Immature natural killer cell (primary cell): ENCODE results near the gene NTRK3. TPM values are rescaled to one million over a fixed set of nuclear protein-coding genes. Genes with fewer than 3 reads are reported as not detected.

Experiments used
- DNase-seq, 3 donors: peaks; one replicate each; pipeline ENCODE4 v3.0.0; 2022; ENCODE audit warnings: mixed read lengths in 1 of 3
- H3K27ac Mint-ChIP-seq, 6 donors: one replicate each; pipeline ENCODE4 v1.8.0; 2020; ENCODE audit warnings: mixed read lengths in 6 of 6, mild to moderate bottlenecking in 5 of 6, inconsistent platforms in 4 of 6, moderate library complexity in 3 of 6
- H3K27me3 Mint-ChIP-seq, 3 donors: one replicate each; pipeline ENCODE4 v1.8.0; 2020 to 2021; ENCODE audit warnings: low read depth in 3 of 3, mild to moderate bottlenecking in 3 of 3, mixed read lengths in 3 of 3, moderate library complexity in 3 of 3, inconsistent platforms in 1 of 3
- H3K36me3 Mint-ChIP-seq, 3 donors: one replicate each; pipeline ENCODE4 v1.8.0; 2020; ENCODE audit warnings: mixed read lengths in 3 of 3, inconsistent platforms in 2 of 3, mild to moderate bottlenecking in 2 of 3
- H3K4me1 Mint-ChIP-seq, 2 donors: one replicate each; pipeline ENCODE4 v1.8.0; 2020; ENCODE audit warnings: inconsistent platforms in 2 of 2, mild to moderate bottlenecking in 2 of 2, mixed read lengths in 2 of 2, moderate library complexity in 1 of 2
- H3K4me3 Mint-ChIP-seq, 5 donors: one replicate each; pipeline ENCODE4 v1.8.0; 2020; ENCODE audit warnings: mild to moderate bottlenecking in 5 of 5, mixed read lengths in 5 of 5, inconsistent platforms in 3 of 5, moderate library complexity in 3 of 5
- H3K9me3 Mint-ChIP-seq, 6 donors: one replicate each; pipeline ENCODE4 v1.8.0; 2020; ENCODE audit warnings: mild to moderate bottlenecking in 6 of 6, mixed read lengths in 6 of 6, inconsistent platforms in 4 of 6, moderate library complexity in 3 of 6
- polyA plus RNA-seq, 3 donors: library from polyadenylated mRNA; unstranded; fragments of 300-500 nt; fragmentation: Illumina TruSeq; gene quantifications; one replicate each; pipeline ENCODE4 v1.2.3, GENCODE V29; 2021

Gene NTRK3
- polyA plus RNA-seq, 3 donors from 2014 or later = not detected

DNA sequence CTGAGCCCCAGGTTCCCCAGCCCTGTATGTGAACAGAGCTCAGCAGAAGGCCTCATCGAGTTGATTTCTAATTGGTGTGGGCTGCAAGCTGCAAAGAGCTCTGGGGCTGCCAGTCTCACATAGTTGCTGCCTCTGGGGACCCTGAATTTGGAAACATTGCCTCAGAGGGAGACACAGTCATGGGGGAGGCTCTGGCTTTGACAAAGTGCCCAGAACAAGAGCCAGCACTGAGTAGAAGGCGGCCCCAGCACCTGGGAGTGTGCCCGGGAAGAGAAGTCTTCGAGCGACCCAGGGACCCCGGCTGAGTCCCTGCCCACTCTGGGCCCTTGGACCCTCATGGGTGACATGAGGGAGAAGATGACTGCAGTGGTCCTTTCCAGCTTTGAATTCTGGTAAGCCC is 7.3 kb downstream of the NTRK3 start:
- no peak for DNase-seq
- Mint-ChIP-seq H3K9me3 (no peaks in the 10 kb centered on the region), H3K27me3 (peaks cover 3 to 15% (median 5%) of the 10 kb centered on the region in 3 donors), H3K36me3 (no peaks in the 10 kb centered on the region), H3K4me3 (no peak overlapping the region), H3K27ac (no peak overlapping the region), H3K4me1 (peaks cover 4 to 7% of the 10 kb centered on the region in 2 donors)

DNA sequence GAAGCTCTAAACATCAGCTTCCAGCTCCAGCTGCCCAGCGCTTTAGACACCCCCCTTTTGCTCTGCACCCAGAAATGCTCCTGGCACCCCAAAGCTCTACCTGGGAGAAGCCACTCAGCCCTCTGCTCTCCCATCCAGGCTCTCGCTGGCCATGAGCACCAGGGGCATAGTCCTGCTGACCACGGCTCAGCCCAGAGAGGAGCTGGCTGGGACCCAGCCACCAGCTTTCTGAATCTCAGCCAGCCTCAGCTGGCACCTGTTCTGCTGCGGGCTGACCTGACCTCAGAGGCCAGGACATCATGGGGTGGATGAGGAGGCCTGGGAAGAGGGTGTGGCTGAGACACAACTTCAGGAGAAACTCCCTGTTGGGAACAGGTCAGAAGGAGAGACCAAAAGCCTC is 8.6 kb downstream of the NTRK3 start:
- no peaks in the 10 kb centered on the region for H3K36me3 Mint-ChIP-seq
- H3K27ac Mint-ChIP-seq = no peak overlapping the region
- no peak overlapping the region for H3K4me3 Mint-ChIP-seq
- H3K27me3 Mint-ChIP-seq = peaks cover 3 to 13% (median 4%) of the 10 kb centered on the region in 3 donors
- H3K9me3 Mint-ChIP-seq = no peaks in the 10 kb centered on the region
- peaks cover 4 to 7% of the 10 kb centered on the region in 2 donors for H3K4me1 Mint-ChIP-seq
- no peak for DNase-seq

DNA sequence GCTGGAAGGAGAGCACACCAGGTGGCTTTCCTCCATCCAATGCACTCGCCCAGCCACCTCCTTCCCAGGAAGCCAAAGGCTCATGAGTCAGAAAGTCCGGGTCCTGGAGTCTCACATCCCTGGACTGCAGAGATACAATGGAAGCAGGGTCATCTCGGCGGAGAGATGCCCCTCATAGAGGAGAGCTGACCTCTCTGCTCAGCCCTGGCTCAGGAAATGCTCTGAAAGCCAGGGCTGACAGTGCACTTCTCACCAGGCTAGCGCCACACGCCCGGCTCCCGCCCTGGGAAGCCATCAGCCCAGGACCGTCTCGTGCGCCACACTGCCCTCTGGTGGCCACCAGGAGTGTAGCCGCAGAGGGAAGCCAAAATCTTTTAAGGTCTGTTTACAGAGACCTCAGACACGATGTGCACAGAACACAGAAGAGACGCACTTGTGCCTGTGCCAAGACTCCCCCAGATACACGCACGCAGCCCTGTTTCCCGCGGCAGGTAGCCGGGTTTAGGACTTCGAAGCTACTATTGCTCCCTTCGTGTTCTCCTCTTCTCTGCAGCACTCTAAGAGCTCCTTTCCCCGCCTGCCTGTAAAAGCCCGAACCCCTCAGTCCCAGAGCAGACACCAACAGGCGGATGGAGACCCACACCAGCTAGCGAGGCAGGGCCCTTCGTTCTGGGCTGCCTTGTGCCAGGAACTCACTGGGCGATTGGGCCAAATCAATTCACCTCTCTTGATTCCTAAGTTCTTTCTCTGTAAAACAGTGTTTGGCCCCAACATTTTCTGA is 9.7 kb downstream of the NTRK3 start:
- no peak overlapping the region for H3K27ac Mint-ChIP-seq
- peaks cover 1 to 15% (median 3%) of the 10 kb centered on the region in 3 donors for H3K27me3 Mint-ChIP-seq

DNA sequence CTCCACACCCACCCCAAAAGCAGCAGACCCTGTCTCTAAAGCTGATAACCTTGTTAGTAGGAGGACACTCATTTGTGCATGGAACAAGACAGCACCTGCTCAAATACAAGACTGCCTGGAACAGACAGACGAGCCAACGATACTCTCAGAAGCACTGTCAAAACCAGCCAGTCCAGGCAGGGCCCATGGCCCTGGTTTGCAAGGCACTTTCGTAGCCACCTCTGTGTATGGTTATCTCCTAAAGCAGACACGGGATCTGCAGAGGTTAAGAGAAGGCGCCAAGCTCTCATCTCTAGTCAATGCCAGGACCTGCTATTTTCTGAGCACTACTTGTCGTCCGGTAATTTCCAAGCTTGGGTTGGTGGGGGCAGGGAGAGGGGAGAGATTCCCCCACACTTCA is 10.5 kb downstream of the NTRK3 start:
- Mint-ChIP-seq H3K27me3 (peaks cover 1 to 15% (median 3%) of the 10 kb centered on the region in 3 donors), H3K4me1 (peaks cover 4 to 7% of the 10 kb centered on the region in 2 donors), H3K4me3 (no peak overlapping the region), H3K36me3 (no peaks in the 10 kb centered on the region), H3K27ac (no peak overlapping the region), H3K9me3 (no peaks in the 10 kb centered on the region)
- no peak for DNase-seq

More for the DNA sequence above, 9.7 kb downstream of the NTRK3 start:
- DNase-seq = peak; percentile 40 to 53 (median 50)
- peaks cover 4 to 7% of the 10 kb centered on the region in 2 donors for H3K4me1 Mint-ChIP-seq
- H3K9me3 Mint-ChIP-seq = no peaks in the 10 kb centered on the region
- no peak overlapping the region for H3K4me3 Mint-ChIP-seq
- H3K36me3 Mint-ChIP-seq = no peaks in the 10 kb centered on the region

- peaks cover 1 to 15% (median 3%) of the 10 kb centered on the region in 3 donors for H3K27me3 Mint-ChIP-seq
- DNase-seq = no peak
Observed at GRCh38 chr15:88243895-88244787, 12.4 kb downstream of the NTRK3 start.

GRCh38 chr15:88242586-88243555 is 13.7 kb downstream of the NTRK3 start:
- no peak for DNase-seq
- H3K4me3 Mint-ChIP-seq = no peak overlapping the region
- H3K9me3 Mint-ChIP-seq = no peaks in the 10 kb centered on the region
- H3K27ac Mint-ChIP-seq = no peak overlapping the region
- H3K27me3 Mint-ChIP-seq = peaks cover 3 to 18% (median 3%) of the 10 kb centered on the region in 3 donors
- no peaks in the 10 kb centered on the region for H3K36me3 Mint-ChIP-seq
- peaks cover 4 to 7% of the 10 kb centered on the region in 2 donors for H3K4me1 Mint-ChIP-seq

More at GRCh38 chr15:88243895-88244787, 12.4 kb downstream of the NTRK3 start:
- no peak overlapping the region for H3K27ac Mint-ChIP-seq
- H3K4me3 Mint-ChIP-seq = no peak overlapping the region
- H3K4me1 Mint-ChIP-seq = peaks cover 4 to 7% of the 10 kb centered on the region in 2 donors
- no peaks in the 10 kb centered on the region for H3K9me3 Mint-ChIP-seq
- no peaks in the 10 kb centered on the region for H3K36me3 Mint-ChIP-seq

GRCh38 chr15:88241461-88241860 is 15.1 kb downstream of the NTRK3 start:
- Mint-ChIP-seq H3K9me3 (no peaks in the 10 kb centered on the region), H3K4me3 (no peak overlapping the region), H3K36me3 (no peaks in the 10 kb centered on the region), H3K4me1 (peaks cover under 1 to 1% of the 10 kb centered on the region in 2 donors), H3K27me3 (peaks cover 3 to 12% (median 3%) of the 10 kb centered on the region in 3 donors), H3K27ac (no peak overlapping the region)
- DNase-seq = no peak

DNA sequence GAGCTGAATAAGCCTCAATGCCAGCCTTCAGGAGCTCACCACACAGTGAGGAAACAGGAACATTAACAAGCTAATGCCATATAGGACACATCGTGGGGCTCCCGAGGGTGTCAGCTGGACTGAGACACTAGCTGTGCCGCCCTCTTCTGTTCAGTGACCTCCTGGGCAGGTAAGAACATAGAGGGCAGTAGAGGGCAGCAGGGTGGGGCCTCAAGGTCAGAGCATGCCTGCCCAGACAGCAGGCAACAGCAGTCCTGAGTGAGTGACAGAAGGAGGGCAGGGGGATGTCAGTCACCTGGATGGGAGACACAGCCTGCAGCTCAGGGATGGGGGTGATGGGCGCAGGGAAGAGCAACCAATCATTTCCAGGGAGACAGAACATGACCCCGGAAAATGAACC is 15.5 kb downstream of the NTRK3 start:
- H3K27me3 Mint-ChIP-seq = peaks cover 3 to 12% (median 3%) of the 10 kb centered on the region in 3 donors
- no peaks in the 10 kb centered on the region for H3K36me3 Mint-ChIP-seq
- DNase-seq = no peak
- H3K4me1 Mint-ChIP-seq = peaks cover 0 to 1% of the 10 kb centered on the region in 2 donors
- H3K27ac Mint-ChIP-seq = no peak overlapping the region
- no peak overlapping the region for H3K4me3 Mint-ChIP-seq
- no peaks in the 10 kb centered on the region for H3K9me3 Mint-ChIP-seq

DNA sequence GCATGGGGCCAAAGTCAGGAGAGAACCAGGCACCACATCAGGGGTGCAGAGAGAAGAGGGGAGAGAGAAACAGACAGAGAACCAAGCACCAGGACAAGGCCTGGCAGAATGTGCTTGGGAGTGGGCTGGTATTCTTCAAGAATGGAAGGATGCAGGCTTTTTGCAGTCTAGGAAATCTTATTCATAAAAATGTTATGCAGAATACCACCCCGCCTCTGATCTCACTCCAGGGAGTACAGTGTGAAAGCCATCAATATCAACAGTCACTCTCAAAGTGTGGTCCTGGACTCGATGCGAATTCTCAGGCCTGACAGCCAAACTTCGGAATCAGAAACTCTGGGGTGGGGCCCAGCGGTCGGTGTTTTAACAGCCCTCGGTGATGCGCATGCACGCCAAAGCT is 16.9 kb downstream of the NTRK3 start:
- Mint-ChIP-seq H3K36me3 (no peaks in the 10 kb centered on the region), H3K27me3 (peaks cover 3 to 8% (median 6%) of the 10 kb centered on the region in 3 donors), H3K9me3 (no peaks in the 10 kb centered on the region), H3K4me3 (no peak overlapping the region), H3K27ac (no peak overlapping the region), H3K4me1 (no peaks in the 10 kb centered on the region)
- no peak for DNase-seq

DNA sequence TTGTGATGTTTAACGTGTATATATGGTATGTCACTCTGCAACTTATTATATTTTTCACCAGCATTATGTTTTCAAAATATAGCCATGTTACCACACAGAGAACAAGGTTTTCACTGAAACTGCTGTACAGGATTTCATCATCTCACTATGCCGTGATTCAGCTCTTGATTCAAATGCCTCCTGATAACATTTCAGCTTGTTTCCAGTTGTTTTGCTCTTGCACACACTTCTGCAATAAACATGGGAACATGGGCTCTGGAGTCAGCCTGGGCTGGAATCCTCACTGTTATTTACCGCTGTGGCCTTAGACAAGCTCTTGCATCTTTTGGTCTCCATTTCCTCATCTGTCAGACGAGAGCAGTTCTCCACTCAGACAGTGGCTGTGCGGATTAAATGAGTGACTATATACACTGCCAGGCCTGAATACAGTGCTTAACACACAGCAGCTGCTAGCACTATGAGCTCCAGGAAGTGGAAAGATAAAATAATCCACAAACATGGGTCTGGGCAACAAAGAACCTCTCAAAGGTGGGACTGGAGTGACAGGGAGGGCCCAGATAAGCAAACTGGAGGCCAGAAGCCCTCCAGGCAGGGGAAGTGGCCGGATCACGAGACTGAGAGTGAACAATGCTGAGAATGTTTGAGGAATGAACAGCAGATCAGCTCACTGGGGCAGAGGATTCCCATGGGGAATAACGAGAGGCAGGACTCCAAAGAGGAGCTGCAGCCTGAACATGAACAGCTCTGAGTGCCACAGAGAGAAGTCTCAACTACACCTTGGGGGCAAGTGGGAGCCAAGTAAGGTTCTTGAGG is 17.7 kb downstream of the NTRK3 start:
- H3K27me3 Mint-ChIP-seq = peaks cover 3 to 8% (median 5%) of the 10 kb centered on the region in 3 donors

DNA sequence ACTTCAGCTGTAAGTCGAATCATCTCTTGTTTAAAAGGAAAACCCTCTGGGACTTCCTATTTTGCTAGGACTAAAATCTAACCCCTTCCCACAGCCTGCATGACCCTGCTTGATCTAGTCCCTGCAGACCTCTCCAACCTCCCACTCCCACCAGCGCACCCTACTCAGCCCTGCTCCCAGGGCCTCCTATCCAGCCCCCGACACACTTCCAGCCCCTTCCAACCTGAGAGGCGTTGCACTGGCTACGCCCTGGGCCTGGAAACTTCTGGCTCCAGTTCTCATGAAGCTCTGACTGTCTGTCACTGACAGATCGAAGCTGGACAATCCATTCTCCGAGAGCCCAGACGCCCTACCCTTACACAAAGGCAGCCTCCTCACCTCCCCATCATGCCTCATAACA is 21.8 kb downstream of the NTRK3 start:
- peaks cover 3 to 8% (median 3%) of the 10 kb centered on the region in 3 donors for H3K27me3 Mint-ChIP-seq
- no peaks in the 10 kb centered on the region for H3K4me1 Mint-ChIP-seq
- DNase-seq = no peak
- no peak overlapping the region for H3K27ac Mint-ChIP-seq
- H3K9me3 Mint-ChIP-seq = no peaks in the 10 kb centered on the region
- H3K4me3 Mint-ChIP-seq = no peak overlapping the region
- H3K36me3 Mint-ChIP-seq = no peaks in the 10 kb centered on the region

More for the DNA sequence above, 17.7 kb downstream of the NTRK3 start:
- Mint-ChIP-seq H3K4me3 (no peak overlapping the region), H3K9me3 (no peaks in the 10 kb centered on the region), H3K27ac (no peak overlapping the region), H3K4me1 (no peaks in the 10 kb centered on the region), H3K36me3 (no peaks in the 10 kb centered on the region)
- no peak for DNase-seq

- peaks cover 2 to 8% (median 3%) of the 10 kb centered on the region in 3 donors for H3K27me3 Mint-ChIP-seq
- no peak for DNase-seq
- no peak overlapping the region for H3K27ac Mint-ChIP-seq
- no peak overlapping the region for H3K4me3 Mint-ChIP-seq
- H3K4me1 Mint-ChIP-seq = no peaks in the 10 kb centered on the region
- no peaks in the 10 kb centered on the region for H3K36me3 Mint-ChIP-seq
- H3K9me3 Mint-ChIP-seq = no peaks in the 10 kb centered on the region
Observed at GRCh38 chr15:88233921-88234320, 22.6 kb downstream of the NTRK3 start.
